Mesodermal cell (in vitro differentiated cells): ENCODE results near the gene ALG8.
"Not testable (repeated sequence)": the region's sequence is repeated elsewhere in the genome, so short reads cannot be mapped to it uniquely, and the experiment has no call there.

Experiments used
- H3K27ac ChIP-seq: 2 replicates; pipeline ENCODE4 v1.7.0; 2013; ENCODE audit warnings: mild to moderate bottlenecking, low read depth, low read length, moderate library complexity; ENCODE audit not compliant: severe bottlenecking
- H3K36me3 ChIP-seq: 2 replicates; pipeline ENCODE4 v1.7.1; 2013; ENCODE audit warnings: mild to moderate bottlenecking, low read length, moderate library complexity; ENCODE audit not compliant: control insufficient read depth, insufficient read depth
- H3K4me1 ChIP-seq: one replicate; pipeline ENCODE4 v1.7.1; 2013; ENCODE audit warnings: mild to moderate bottlenecking, low read length; ENCODE audit not compliant: insufficient read depth, control insufficient read depth, poor library complexity, severe bottlenecking
- H3K4me3 ChIP-seq: 2 replicates; pipeline ENCODE4 v1.7.0; 2013; ENCODE audit warnings: low read length, control low read depth, mild to moderate bottlenecking; ENCODE audit not compliant: insufficient read depth, poor library complexity, severe bottlenecking; ENCODE audit errors: extremely low read depth
- H3K9me3 ChIP-seq: 2 replicates; pipeline ENCODE4 v1.7.1; 2013; ENCODE audit warnings: mild to moderate bottlenecking, low read length, moderate library complexity; ENCODE audit not compliant: control insufficient read depth
- WGBS, 2 experiments: methylation state at CpG; one replicate each; pipeline ENCODE4 v1.1.5; 2013; ENCODE audit warnings: missing lambda C conversion rate in 2 of 2; ENCODE audit not compliant: insufficient coverage in 2 of 2; 5-methylcytosine and 5-hydroxymethylcytosine counted together

The ALG8 gene

DNA sequence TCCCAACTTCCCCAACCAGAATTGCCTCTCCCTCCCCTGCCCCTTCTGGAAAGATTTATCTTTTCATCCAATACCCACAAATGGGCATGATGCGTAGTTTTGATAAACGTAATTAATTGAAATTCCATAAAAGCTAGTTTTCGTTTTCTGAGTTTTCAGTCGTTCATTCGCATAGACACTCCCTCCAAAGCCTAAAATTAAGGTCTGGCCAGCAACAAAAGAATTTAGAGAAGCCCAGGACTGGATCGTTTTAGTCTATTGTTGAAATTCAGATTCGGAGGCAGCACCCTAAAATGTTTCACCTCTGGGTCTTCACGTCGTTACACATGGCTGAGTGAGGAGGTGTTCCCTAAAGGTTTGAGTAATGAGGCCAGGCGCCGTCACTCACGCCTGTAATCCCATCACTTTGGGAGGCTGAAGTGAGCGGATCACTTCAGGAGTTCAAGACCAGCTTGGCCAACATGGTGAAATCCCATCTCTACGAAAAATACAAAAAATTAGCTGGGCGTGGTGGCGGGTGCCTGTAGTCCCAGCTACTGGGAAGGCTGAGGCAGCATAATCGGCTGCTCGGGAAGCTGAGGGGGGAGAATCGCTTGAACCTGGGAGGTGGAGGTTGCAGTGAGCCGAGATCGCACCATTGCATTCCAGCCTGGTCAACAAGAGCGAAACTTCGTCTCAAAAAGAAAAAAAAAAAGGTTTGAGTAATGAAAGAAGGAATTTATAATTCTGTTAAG, 59.2 kb downstream of the ALG8 start:
- peak overlapping the region; percentile 92 for H3K4me3 ChIP-seq
- H3K4me1 ChIP-seq = peaks cover 19% of the 10 kb centered on the region
- WGBS, 2 experiments = 71 to 84% methylated on average over 18 to 20 of the region's 23 CpGs
- peaks cover 31% of the 10 kb centered on the region for H3K36me3 ChIP-seq
- no peaks in the 10 kb centered on the region for H3K9me3 ChIP-seq
- peak overlapping the region; percentile 87 for H3K27ac ChIP-seq

GRCh38 chr11:78079232-78080083, 60.0 kb downstream of the ALG8 start, which contains the start of gene NDUFC2:
Gene NDUFC2 (minus strand): TSS chr11:78079862. CDS start chr11:78079744, 118 bp downstream.
- Histone ChIP-seq H3K4me3 (peak within 1 kb of the TSS; percentile 92), H3K36me3 (peaks cover 31% of the 10 kb centered on the region), H3K4me1 (peaks cover 19% of the 10 kb centered on the region), H3K27ac (peak within 1 kb of the TSS; percentile 87), H3K9me3 (no peaks in the 10 kb centered on the region)
- WGBS, 2 experiments = 1% methylated on average over 49 to 52 of the region's 68 CpGs

- no peaks in the 10 kb centered on the region for H3K9me3 ChIP-seq
- H3K4me3 ChIP-seq = peak overlapping the region; percentile 92
- 32 to 45% methylated on average over 15 to 18 of the region's 21 CpGs for WGBS, 2 experiments
- peaks cover 34% of the 10 kb centered on the region for H3K36me3 ChIP-seq
- H3K27ac ChIP-seq = no peak overlapping the region
- H3K4me1 ChIP-seq = peaks cover 19% of the 10 kb centered on the region
Observed at GRCh38 chr11:78078218-78079167, 60.9 kb downstream of the ALG8 start.

DNA sequence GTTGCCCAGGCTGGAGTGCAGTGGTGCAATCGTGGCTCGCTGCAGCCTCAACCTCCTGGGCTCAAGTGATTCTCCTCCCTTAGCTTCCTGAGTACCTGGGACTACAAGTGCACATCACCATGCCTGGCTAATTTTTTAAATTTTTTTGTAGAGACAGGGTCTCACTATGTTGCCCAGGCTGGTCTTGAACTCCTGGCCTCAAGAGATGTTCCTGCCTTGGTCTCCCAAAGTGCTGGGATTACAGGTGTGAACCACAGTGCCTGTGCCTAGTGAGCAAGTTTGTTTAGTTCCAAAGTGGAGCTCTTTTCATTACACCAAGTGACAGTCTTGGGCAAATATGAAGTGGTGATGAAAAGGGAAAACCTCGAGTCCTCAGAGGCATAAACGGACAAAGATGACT, 61.8 kb downstream of the ALG8 start:
- H3K9me3 ChIP-seq, H3K27ac ChIP-seq: not testable (repeated sequence)
- H3K4me3 ChIP-seq = peak overlapping the region; percentile 92
- peaks cover 38% of the 10 kb centered on the region for H3K36me3 ChIP-seq
- WGBS, 2 experiments = 91 to 100% methylated on average over 2 to 4 of the region's 4 CpGs
- H3K4me1 ChIP-seq = peaks cover 25% of the 10 kb centered on the region

GRCh38 chr11:78076733-78077403, 62.6 kb downstream of the ALG8 start:
- WGBS, 2 experiments = 96 to 98% methylated on average over 6 of the region's 6 CpGs

DNA sequence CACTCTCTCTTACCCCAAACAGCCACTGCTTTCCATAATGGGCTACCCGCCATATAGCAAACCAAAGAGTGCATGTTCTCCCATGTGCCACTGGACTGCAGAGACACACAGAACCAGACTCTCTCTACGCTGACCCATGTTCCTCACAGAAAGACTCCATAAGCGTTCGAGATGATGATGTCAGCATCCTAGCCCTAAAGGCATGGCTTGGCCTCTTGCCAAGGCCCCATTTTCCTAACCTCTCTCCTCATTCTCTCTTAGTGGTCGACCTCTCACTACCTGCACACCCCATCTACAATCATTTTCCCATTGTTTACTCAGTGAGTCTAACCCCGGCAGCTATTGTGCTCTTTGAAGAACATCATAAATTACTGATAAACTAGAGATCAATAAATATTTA, 64.7 kb downstream of the ALG8 start:
- WGBS, 2 experiments = 98 to 100% methylated on average over 3 to 4 of the region's 6 CpGs
- H3K27ac ChIP-seq = no peak overlapping the region
- H3K36me3 ChIP-seq = peaks cover 66% of the 10 kb centered on the region
- H3K4me1 ChIP-seq = peaks cover 13% of the 10 kb centered on the region
- H3K9me3 ChIP-seq = no peaks in the 10 kb centered on the region
- no peak overlapping the region for H3K4me3 ChIP-seq

More at GRCh38 chr11:78076733-78077403, 62.6 kb downstream of the ALG8 start:
- Histone ChIP-seq H3K4me3 (no peak overlapping the region), H3K36me3 (peaks cover 45% of the 10 kb centered on the region), H3K27ac (no peak overlapping the region), H3K9me3 (no peaks in the 10 kb centered on the region), H3K4me1 (peaks cover 26% of the 10 kb centered on the region)

DNA sequence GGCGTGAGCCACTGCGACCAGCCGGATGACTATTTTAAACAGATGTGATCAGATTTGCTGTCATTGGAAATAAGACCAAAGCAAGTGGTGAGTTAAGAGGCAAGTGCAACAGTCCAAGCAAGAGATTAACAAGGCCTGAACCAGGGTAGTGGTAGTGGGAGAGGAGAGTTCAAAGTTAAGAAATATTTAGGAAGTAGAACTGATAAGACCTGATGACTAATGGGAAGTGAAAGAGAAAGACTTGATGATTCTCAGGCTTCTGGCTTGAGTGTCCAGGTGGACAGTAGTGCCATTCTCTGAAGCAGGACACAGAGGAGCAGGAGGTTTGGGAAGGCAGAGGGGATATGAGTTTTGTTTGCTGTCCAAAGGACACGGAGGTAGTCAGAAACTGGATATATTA, 67.0 kb downstream of the ALG8 start:
- Histone ChIP-seq H3K27ac (no peak overlapping the region), H3K4me3 (no peak overlapping the region), H3K4me1 (peaks cover 13% of the 10 kb centered on the region), H3K36me3 (peaks cover 82% of the 10 kb centered on the region), H3K9me3 (no peaks in the 10 kb centered on the region)
- 82 to 89% methylated on average over 3 of the region's 4 CpGs for WGBS, 2 experiments

DNA sequence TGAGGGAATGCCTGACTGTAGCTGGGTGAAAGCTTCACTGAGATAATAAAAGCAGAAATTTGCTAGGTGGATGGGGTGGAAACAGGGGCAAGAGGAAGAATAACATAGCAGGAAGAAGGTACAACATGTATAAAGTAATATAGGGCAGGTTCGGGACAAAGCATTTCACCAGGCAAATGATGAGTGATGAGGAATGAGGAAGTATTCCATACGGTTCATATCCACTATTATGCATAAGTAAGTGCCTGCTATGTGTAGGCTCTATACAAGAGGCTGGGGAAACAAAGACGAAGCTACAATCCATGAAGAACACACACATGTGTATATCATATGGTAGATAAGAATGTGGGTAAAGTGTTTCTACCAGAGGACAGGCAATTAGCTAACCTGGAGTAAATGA, 67.7 kb downstream of the ALG8 start:
- H3K4me1 ChIP-seq = peaks cover 11% of the 10 kb centered on the region
- no peak overlapping the region for H3K4me3 ChIP-seq
- H3K9me3 ChIP-seq = no peaks in the 10 kb centered on the region
- 100% methylated on average over 1 of the region's 3 CpGs; no CpG with 5 or more reads in 1 of the 2 experiments for WGBS, 2 experiments
- no peak overlapping the region for H3K27ac ChIP-seq
- H3K36me3 ChIP-seq = peaks cover 79% of the 10 kb centered on the region

DNA sequence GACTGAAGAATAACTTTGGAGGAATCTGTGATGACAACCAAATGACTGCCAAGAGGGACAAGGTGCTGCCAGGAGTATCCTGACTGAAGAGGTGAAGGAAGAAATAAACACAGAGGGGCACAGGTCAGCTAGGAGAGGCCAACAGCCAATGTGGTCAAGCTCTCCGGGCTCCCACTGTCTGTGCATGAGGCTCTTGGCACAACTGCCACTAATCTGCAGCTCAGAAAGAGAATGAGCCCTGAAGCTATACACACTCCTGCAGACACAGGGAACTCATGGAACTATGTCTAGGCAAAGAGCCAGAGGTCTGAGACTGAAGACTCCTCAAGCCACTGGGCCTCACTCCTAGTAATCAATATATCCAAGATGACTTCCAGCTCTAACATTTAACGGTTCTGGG, 68.8 kb downstream of the ALG8 start:
- no peak overlapping the region for H3K4me3 ChIP-seq
- H3K9me3 ChIP-seq = no peaks in the 10 kb centered on the region
- peaks cover 8% of the 10 kb centered on the region for H3K4me1 ChIP-seq
- 80 to 92% methylated on average over 2 of the region's 2 CpGs for WGBS, 2 experiments
- H3K27ac ChIP-seq = no peak overlapping the region
- peaks cover 72% of the 10 kb centered on the region for H3K36me3 ChIP-seq

DNA sequence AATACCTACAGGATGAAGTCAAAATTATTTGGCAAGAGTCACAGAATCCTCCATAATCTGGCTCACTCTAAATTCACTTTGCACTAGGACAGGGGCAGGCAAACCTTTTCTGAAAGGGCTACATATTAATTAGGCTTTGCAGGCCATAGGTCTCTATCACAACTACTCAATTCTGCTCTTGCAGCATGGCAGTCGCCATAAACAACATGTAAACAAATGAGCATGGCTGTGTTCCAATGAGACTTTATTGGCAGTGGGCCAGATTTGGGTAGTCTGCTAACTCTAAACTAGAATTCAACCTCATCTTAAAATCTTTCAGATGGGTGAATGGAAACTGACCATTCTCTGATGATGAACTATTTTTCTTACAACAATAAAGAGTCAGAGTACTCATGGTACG, 70.0 kb downstream of the ALG8 start:
- H3K4me3 ChIP-seq = no peak overlapping the region
- no peaks in the 10 kb centered on the region for H3K9me3 ChIP-seq
- H3K27ac ChIP-seq = no peak overlapping the region
- peaks cover 69% of the 10 kb centered on the region for H3K36me3 ChIP-seq
- WGBS, 2 experiments = 94% methylated on average over 2 of the region's 2 CpGs; no CpG with 5 or more reads in 1 of the 2 experiments
- peaks cover 7% of the 10 kb centered on the region for H3K4me1 ChIP-seq
